CD4-positive, alpha-beta T cell treated with Interleukin-4 for 4 hours (primary cell): ENCODE measurements around the gene PIN4.
"Not testable (repeated sequence)": the region's sequence is repeated elsewhere in the genome, so short reads cannot be mapped to it uniquely, and the experiment has no call there.

ENCODE experiments used
- DNase-seq: peaks from one replicate; pipeline ENCODE4 v3.0.0-alpha.2; 2020

The PIN4 gene

GRCh38 chrX:72202792-72203401 lies 21.3 kb downstream of the PIN4 start:
- DNase-seq, result no peak

- no peak for DNase-seq
These were observed 21.9 kb downstream of the PIN4 start for GRCh38 chrX:72203421-72203820.

GRCh38 chrX:72205706-72206105 lies 24.1 kb downstream of the PIN4 start:
- no peak for DNase-seq

GRCh38 chrX:72207366-72207765 lies 25.8 kb downstream of the PIN4 start:
- no peak for DNase-seq

- no peak for DNase-seq
These were observed 26.7 kb downstream of the PIN4 start for GRCh38 chrX:72208126-72208800.

GRCh38 chrX:72216973-72217372 lies 35.4 kb downstream of the PIN4 start:
- no peak for DNase-seq

- DNase-seq, result not testable (repeated sequence)
These were observed 38.8 kb downstream of the PIN4 start for GRCh38 chrX:72220375-72220774.

GRCh38 chrX:72230290-72230689 lies 48.7 kb downstream of the PIN4 start:
- no peak for DNase-seq

- no peak for DNase-seq
These were observed 55.3 kb downstream of the PIN4 start for GRCh38 chrX:72236841-72237240.

- no peak for DNase-seq
These were observed 56.6 kb downstream of the PIN4 start for GRCh38 chrX:72238183-72238582.

- DNase-seq, result peak; percentile 84
These were observed 57.3 kb downstream of the PIN4 start, which contains the start of gene ERCC6L for GRCh38 chrX:72238721-72239475. Gene ERCC6L, minus strand, starts transcription at chrX:72239027. Its CDS starts 116 bp downstream, at chrX:72238911.

GRCh38 chrX:72240976-72241375 lies 59.4 kb downstream of the PIN4 start:
- no peak for DNase-seq

GRCh38 chrX:72243472-72243871 lies 61.9 kb downstream of the PIN4 start:
- no peak for DNase-seq

- peak; percentile 27 for DNase-seq
These were observed 64.0 kb downstream of the PIN4 start for GRCh38 chrX:72245461-72246089.

- DNase-seq, result no peak
These were observed 65.8 kb downstream of the PIN4 start for GRCh38 chrX:72247206-72247942.
